ENCODE measurements around the gene TMEM115.

TMEM115 gene

GRCh38 chr3:50351323-50351697 lies 8.0 kb downstream of the TMEM115 start:
- no peak for DNase-seq

DNA sequence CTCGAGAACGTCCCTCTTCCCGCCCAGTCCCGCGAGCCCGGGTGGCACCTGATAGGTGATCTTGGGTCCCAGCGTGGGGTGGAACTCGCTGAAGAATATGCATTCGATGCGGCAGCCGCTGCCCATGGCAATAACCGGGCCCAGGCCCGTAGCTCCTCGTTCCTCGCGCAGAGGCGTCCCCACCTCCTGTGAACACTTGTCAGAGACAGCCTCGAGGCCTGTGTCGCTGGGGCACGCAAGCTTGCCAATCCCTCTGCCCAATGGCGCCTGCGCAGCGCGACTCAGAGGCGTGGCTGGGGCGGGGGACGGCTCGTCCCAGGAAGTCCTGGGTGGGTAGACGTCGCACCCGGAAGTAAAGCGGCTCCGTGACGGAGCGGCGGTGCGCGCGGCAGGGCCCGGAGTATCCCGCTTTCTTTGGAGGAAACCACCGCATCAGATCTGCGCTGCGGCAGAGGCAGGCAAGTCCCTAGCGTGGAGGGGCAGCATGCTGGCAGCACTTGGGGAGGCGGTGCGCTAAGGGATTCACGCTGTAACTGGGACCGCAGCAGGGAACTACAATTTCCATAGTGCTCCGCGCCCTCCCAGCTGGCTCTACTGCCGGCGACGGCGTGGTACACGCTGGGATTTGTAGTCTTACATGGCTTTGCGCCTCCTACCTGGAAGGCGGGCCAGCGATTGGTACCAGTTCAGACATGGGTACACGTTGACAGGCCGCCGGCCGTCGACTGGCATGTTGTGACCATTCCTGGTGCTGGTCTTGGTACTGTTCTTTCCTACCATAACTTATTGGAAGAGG lies 8.6 kb downstream of the TMEM115 start, which contains the start of the genes CYB561D2 and NPRL2:
Gene CYB561D2, plus strand, starts transcription at position 336 of the 796 bp plus-strand sequence. CDS start 572 bp downstream, outside the sequence.
Gene NPRL2, minus strand, starts transcription at position 249 of the 796 bp plus-strand sequence. Its CDS starts 123 bp downstream, at position 126.
- peak; percentile 100 for DNase-seq

GRCh38 chr3:50350213-50350526 lies 9.2 kb downstream of the TMEM115 start:
- no peak for DNase-seq

- peak; percentile 71 to 79 for DNase-seq
Observed at GRCh38 chr3:50347187-50347813, 12.0 kb downstream of the TMEM115 start.

- peak; percentile 79 to 85 for DNase-seq
Observed at GRCh38 chr3:50345586-50346234, 13.6 kb downstream of the TMEM115 start, which contains the start of gene ZMYND10. TSS of gene ZMYND10 (minus strand) at chr3:50345732. CDS start at chr3:50345579, 153 bp downstream.

- no peak for DNase-seq
Observed at GRCh38 chr3:50345008-50345407, 14.3 kb downstream of the TMEM115 start.

DNA sequence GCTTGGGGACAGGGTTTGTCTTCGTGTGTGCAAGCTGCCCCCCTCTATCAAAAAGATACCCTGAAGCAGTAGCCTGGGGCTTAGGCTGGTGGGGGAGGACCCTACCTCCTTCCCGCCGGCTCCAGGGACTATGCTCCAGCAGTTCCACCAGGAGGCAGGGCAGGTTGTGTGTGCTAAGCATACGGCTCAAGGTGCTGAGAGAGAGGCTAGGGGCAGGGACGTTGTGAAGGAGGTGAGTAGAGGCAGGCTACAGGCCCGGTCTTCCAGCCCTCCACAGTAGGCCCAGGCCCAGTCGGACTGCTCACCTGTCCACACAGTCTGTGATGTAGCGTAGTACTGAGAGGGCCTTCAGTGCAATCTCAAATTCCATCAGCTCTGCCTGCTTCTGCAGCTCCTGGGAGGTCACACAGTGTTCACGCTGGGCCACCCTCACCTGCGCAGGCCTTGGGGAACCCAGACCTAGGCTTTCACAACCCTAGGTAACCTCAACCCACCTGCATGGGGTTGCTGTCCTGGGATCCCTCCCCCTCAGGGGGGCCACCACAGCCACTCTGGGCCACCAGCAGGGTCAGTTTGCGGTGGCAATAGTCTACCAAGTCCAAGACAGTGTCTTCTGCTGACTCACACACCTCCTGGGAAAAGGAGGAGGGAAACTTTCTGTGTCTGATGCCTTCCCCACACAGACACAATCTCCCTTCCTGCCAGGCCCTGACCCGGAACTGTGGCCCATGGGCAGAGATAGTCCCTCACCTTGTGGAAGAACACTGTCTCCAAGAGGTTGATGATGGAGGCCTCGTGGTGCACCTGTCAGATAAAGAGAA lies 16.3 kb downstream of the TMEM115 start:
- no peak for DNase-seq

DNA sequence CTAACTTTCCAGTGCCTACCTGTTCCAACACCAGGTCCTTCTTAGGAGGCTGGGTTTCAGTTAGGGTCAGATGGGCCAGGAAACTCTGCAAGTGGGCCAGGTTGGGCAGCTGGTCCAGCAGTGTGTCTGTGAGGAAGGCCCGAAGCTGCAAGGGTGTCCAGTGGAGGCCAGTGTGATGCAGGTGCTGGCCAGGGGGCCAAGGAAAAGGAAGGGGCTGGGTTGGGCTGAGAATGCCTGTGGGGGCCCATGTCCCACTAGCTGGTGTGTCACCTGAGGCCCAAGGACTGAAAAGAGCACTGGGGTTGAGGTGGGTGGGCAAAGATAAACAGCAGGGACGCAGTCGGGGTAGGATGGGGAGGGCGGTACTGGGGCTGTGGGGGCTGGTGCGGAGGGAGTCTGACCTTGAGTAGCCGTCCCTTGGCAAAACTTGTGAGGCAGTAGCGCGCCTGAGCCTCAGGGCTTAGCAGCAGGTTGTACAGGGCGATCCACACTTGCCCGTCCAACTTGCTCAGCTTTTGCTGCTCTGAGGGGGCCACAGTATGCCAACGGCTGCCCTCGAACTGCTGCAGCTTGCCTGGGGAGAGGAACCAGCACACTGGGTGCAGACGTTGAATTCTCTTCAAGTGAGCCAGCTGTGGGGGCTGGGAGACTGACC lies 17.2 kb downstream of the TMEM115 start:
- DNase-seq: no peak

DNA sequence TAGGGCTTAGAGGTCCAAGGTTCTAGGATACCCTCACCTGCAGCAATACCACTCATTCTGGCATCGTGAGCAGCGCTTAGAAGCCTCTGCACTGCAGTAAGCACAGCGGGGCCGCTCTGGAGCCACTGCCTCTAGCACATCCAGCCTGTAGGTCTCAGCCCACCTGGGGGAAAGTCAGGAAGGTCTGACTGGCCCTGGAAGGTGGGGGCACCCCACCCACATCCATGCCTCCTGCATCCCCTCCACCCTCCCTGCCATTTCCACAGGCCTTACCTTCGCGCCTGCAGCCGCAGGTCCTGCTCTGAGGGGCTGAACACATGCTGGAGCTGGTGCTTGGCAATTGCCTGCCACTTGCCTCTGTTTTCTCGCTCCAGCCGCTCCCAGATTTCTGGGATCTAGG lies 17.8 kb downstream of the TMEM115 start:
- no peak for DNase-seq

DNA sequence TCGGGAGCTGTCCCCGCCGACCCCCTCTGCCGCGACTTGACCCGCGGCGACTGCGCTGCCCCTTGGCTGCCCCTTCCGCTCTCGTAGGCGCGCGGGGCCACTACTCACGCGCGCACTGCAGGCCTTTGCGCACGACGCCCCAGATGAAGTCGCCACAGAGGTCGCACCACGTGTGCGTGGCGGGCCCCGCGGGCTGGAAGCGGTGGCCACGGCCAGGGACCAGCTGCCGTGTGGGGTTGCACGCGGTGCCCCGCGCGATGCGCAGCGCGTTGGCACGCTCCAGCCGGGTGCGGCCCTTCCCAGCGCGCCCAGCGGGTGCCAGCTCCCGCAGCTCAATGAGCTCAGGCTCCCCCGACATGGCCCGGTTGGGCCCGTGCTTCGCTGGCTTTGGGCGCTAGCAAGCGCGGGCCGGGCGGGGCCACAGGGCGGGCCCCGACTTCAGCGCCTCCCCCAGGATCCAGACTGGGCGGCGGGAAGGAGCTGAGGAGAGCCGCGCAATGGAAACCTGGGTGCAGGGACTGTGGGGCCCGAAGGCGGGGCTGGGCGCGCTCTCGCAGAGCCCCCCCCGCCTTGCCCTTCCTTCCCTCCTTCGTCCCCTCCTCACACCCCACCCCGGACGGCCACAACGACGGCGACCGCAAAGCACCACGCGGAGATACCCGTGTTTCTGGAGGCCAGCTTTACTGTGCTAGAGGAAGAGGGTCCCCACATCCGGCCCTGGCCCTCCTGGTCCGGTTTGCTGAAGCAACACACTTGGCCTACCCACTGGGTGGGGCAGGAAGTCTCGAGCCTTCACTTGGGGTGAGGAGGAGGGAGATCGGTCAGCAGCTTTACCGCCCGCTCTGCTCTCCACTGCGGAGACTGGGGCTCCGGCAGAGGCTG lies 18.6 kb downstream of the TMEM115 start, which contains the start of gene RASSF1:
Gene RASSF1, minus strand, starts transcription at position 389 of the 882 bp plus-strand sequence. Its CDS starts 31 bp downstream, at position 358.
- peak; percentile 78 to 86 for DNase-seq

GRCh38 chr3:50340147-50340447 lies 19.2 kb downstream of the TMEM115 start:
- DNase-seq: no peak

GRCh38 chr3:50339485-50340146 lies 19.7 kb downstream of the TMEM115 start:
- DNase-seq: no peak

- no peak for DNase-seq
Observed at GRCh38 chr3:50338965-50339364, 20.4 kb downstream of the TMEM115 start.

DNA sequence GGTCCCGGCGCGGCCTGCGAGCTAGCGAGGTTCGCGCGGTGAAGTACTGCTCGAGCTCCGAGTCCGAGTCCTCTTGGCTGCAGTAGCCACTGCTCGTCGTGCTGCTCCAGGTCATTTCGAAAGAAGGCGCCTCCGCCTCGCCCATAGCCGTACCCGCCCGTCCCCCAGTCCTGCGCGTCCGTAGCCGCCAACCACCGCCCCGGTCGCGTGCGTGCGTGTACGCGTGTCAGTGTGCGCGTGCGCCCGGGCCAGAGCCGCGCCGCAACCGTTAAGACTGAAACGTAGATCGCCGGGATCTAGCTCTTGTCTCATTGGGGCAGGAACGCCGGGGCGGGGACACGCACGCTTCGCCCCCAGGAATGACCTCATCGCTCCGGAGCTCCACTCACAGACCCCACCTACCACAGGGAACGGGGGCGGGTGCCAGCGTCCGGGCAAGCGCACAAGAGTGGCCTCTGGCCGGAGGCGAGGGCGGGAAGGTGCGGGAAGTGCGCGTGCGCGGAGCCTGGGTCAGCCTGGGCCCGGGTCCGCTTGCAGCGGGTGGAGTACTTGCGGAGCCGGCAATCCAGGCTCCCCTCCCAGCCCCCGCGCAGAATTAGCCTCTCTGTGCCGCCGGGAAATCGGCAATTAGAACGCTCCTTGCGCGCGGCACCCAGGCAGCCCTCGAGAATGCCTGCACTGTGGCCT lies 22.0 kb downstream of the TMEM115 start:
- peak; percentile 98 to 99 for DNase-seq

DNA sequence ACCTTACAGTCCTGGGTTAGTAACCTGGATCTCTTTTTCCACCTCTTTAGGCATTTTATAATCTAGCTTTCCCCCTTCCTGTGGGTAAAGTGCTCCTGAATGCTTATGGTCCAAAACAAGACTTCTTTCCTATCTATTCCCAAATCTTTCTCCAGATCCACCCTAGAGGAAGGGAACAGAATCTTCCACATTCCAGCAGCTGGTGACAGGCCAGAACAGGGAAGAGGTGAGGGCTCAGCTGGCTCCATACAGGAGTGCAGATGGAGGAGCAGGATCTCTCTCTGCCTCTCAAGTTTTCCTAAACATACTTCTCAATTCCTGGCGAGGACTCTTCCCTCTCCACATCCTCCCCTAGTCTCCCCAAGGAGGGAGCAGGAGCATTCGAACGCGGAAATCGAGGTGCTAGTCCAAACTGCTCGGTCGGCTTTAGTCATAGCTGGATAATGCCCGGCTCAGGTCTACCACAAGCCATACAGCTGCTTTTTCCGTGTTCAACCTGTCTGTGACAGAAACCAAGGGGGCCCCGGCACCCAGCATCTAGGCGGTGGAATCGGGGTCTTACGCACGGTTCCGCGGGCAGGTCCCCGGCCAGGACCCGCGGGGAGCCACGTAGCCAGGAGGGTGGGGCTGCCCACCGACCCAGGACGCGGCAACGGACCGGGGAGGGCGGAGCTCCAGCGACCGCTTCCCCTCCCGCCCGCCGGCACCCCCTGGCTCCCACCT lies 22.7 kb downstream of the TMEM115 start:
- DNase-seq: no peak

- DNase-seq: no peak
Observed at GRCh38 chr3:50334339-50335075, 24.8 kb downstream of the TMEM115 start.

- DNase-seq: no peak
Observed at GRCh38 chr3:50333744-50334328, 25.5 kb downstream of the TMEM115 start.

DNA sequence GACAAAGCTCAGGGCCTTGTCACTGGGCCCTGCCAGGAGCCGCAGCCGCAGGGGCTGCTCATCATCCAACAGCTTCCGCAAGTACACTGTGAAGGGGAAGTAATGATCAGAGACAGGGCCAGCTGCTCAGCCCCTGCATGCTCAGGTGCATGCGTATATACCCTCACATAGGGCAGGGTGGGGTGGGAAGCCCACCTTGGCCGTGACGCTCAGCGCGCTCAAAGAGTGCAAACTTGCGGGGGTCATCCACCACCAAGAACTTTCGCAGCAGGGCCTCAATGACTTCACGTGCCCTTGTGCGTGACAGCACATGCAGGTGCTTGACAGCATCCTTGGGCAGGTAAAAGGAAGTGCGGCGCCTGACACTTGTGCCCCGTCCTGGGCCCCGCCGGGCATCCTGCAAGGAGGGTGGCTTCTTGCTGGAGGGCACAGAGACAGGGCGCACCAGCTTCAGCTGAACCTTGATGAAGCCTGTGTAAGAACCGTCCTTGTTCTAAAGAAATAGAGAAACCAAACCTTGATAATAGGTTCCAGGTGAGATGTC lies 27.9 kb downstream of the TMEM115 start:
- DNase-seq: no peak
